HEK293 (cell line): ENCODE data around the gene ARFGEF2.

Source experiments
- CTCF ChIA-PET: fragments of 350-600 bp; formaldehyde crosslinking; extraction: SDS; loops from one replicate; lab custom pipeline; 2021; ENCODE audit warnings: antibody characterized with exemption; lab: Yijun Ruan, JAX
- POLR2A ChIA-PET: fragments of 300-600 bp; formaldehyde crosslinking; extraction: SDS; loops from one replicate; lab custom pipeline; 2020; ENCODE audit warnings: antibody characterized with exemption, inconsistent platforms; lab: Yijun Ruan, JAX
- H3K27ac ChIP-seq: fragments of 200-500 bp; sonication (Bioruptor generic); 2 replicates; pipeline ENCODE4 v1.5.1; 2014; ENCODE audit warnings: low read depth, low read length, control low read depth, inconsistent platforms; ENCODE audit errors: extremely low read depth
- H3K36me3 ChIP-seq, 2 experiments: fragments of 200-500 bp in 1 of 2; sonication (Bioruptor generic) in 1 of 2; 1 replicate in 1 of 2; 2 replicates in 1 of 2; pipeline ENCODE4 v1.5.1; 2014 to 2017; ENCODE audit warnings: inconsistent platforms in 2 of 2, low read length in 2 of 2; ENCODE audit not compliant: control insufficient read depth in 2 of 2, insufficient read depth in 1 of 2
- H3K4me1 ChIP-seq: fragments of 200-500 bp; sonication (Bioruptor generic); 2 replicates; pipeline ENCODE4 v1.5.1; 2014; ENCODE audit warnings: mild to moderate bottlenecking, low read length, inconsistent platforms; ENCODE audit not compliant: control insufficient read depth, insufficient read depth
- H3K4me3 ChIP-seq: 2 replicates; pipeline ENCODE4 v1.5.1; 2011; ENCODE audit warnings: low read depth, mild to moderate bottlenecking, control low read depth, low read length, moderate library complexity
- H3K9me3 ChIP-seq: fragments of 200-500 bp; sonication (Bioruptor generic); 2 replicates; pipeline ENCODE4 v1.5.1; 2014; ENCODE audit warnings: low read depth, low read length, inconsistent platforms; ENCODE audit not compliant: control insufficient read depth, insufficient read depth
- RBAK ChIP-seq: fragments of 450-650 bp; formaldehyde crosslinking; IDR thresholded peaks from 2 replicates; pipeline ENCODE4 v1.5.1; 2016; ENCODE audit warnings: missing biosample characterization, missing genetic modification characterization
- SP7 ChIP-seq: fragments of 450-650 bp; formaldehyde crosslinking; IDR thresholded peaks from 2 replicates; pipeline ENCODE4 v1.5.1; 2016; ENCODE audit warnings: missing biosample characterization, missing genetic modification characterization
- YY1 ChIP-seq: fragments of 450-650 bp; formaldehyde crosslinking; IDR thresholded peaks from 2 replicates; pipeline ENCODE4 v1.5.1; 2018; ENCODE audit warnings: missing biosample characterization, missing genetic modification characterization
- ZEB2 ChIP-seq: fragments of 450-650 bp; formaldehyde crosslinking; IDR thresholded peaks from 2 replicates; pipeline ENCODE4 v1.5.1; 2016; ENCODE audit warnings: missing biosample characterization, missing genetic modification characterization
- ZNF112 ChIP-seq: fragments of 450-650 bp; formaldehyde crosslinking; IDR thresholded peaks from 2 replicates; pipeline ENCODE4 v1.5.0; 2017; ENCODE audit warnings: missing biosample characterization, missing genetic modification characterization
- ZNF132 ChIP-seq: fragments of 450-650 bp; formaldehyde crosslinking; IDR thresholded peaks from 2 replicates; pipeline ENCODE4 v1.5.1; 2017; ENCODE audit warnings: missing biosample characterization, missing genetic modification characterization, borderline replicate concordance
- ZNF133 ChIP-seq: fragments of 450-650 bp; formaldehyde crosslinking; IDR thresholded peaks from 2 replicates; pipeline ENCODE4 v1.5.1; 2016; ENCODE audit warnings: missing biosample characterization, missing genetic modification characterization
- ZNF138 ChIP-seq: fragments of 450-650 bp; formaldehyde crosslinking; IDR thresholded peaks from 2 replicates; pipeline ENCODE4 v1.5.1; 2016; ENCODE audit warnings: missing biosample characterization, missing genetic modification characterization, borderline replicate concordance
- ZNF274 ChIP-seq, 2 experiments: fragments of 200-500 bp in 1 of 2; fragments of 450-650 bp in 1 of 2; sonication (Bioruptor generic) in 1 of 2; formaldehyde crosslinking in 1 of 2; IDR thresholded peaks; 2 replicates each; pipeline versions ENCODE4 v1.5.1 to v1.6.1; 2014 to 2016; ENCODE audit warnings: borderline replicate concordance in 1 of 2, inconsistent platforms in 1 of 2, low read length in 1 of 2, missing biosample characterization in 1 of 2, missing genetic modification characterization in 1 of 2
- ZNF521 ChIP-seq: fragments of 450-650 bp; formaldehyde crosslinking; IDR thresholded peaks from 2 replicates; pipeline ENCODE4 v1.5.1; 2017; ENCODE audit warnings: missing biosample characterization, mild to moderate bottlenecking, missing genetic modification characterization
- ZNF561 ChIP-seq: fragments of 450-650 bp; IDR thresholded peaks from 2 replicates; pipeline ENCODE4 v1.5.1; 2018; ENCODE audit warnings: missing biosample characterization, missing genetic modification characterization, borderline replicate concordance
- ZNF585B ChIP-seq: fragments of 450-650 bp; formaldehyde crosslinking; IDR thresholded peaks from 2 replicates; pipeline ENCODE4 v1.5.1; 2016; ENCODE audit warnings: missing biosample characterization, missing genetic modification characterization
- ZNF626 ChIP-seq: fragments of 450-650 bp; sonication (Bioruptor Pico); formaldehyde crosslinking; IDR thresholded peaks from 2 replicates; pipeline ENCODE4 v1.5.1; 2018; ENCODE audit warnings: missing biosample characterization, missing genetic modification characterization, inconsistent platforms
- TF ChIP-seq, protein P1 (sequence below): fragments of 450-650 bp; formaldehyde crosslinking; IDR thresholded peaks from 2 replicates; pipeline ENCODE4 v1.5.1; 2016; ENCODE audit warnings: missing biosample characterization, missing genetic modification characterization
- TF ChIP-seq, protein P2 (sequence below): fragments of 450-650 bp; formaldehyde crosslinking; IDR thresholded peaks from 2 replicates; pipeline ENCODE4 v1.5.1; 2017; ENCODE audit warnings: missing biosample characterization, missing genetic modification characterization
- TF ChIP-seq, protein P3 (sequence below): sonication (generic); formaldehyde crosslinking; IDR thresholded peaks from 2 replicates; pipeline ENCODE4 v1.8.1; 2022; ENCODE audit warnings: mild to moderate bottlenecking, moderate library complexity, missing genetic modification reagents
- TF ChIP-seq, protein P4 (sequence below): fragments of 450-650 bp; formaldehyde crosslinking; IDR thresholded peaks from 2 replicates; pipeline ENCODE4 v1.5.1; 2017; ENCODE audit warnings: missing biosample characterization, missing genetic modification characterization
- TF ChIP-seq, protein P5 (sequence below): fragments of 450-650 bp; formaldehyde crosslinking; IDR thresholded peaks from 2 replicates; pipeline ENCODE4 v1.5.1; 2016; ENCODE audit warnings: missing biosample characterization, missing genetic modification characterization
- TF ChIP-seq, protein P6 (sequence below): fragments of 450-650 bp; formaldehyde crosslinking; IDR thresholded peaks from 2 replicates; pipeline ENCODE4 v1.5.1; 2017; ENCODE audit warnings: missing biosample characterization, missing genetic modification characterization
- TF ChIP-seq, protein P7 (sequence below): fragments of 450-650 bp; formaldehyde crosslinking; IDR thresholded peaks from 2 replicates; pipeline ENCODE4 v1.5.1; 2016; ENCODE audit warnings: missing biosample characterization, missing genetic modification characterization, low read depth

The ARFGEF2 gene

DNA sequence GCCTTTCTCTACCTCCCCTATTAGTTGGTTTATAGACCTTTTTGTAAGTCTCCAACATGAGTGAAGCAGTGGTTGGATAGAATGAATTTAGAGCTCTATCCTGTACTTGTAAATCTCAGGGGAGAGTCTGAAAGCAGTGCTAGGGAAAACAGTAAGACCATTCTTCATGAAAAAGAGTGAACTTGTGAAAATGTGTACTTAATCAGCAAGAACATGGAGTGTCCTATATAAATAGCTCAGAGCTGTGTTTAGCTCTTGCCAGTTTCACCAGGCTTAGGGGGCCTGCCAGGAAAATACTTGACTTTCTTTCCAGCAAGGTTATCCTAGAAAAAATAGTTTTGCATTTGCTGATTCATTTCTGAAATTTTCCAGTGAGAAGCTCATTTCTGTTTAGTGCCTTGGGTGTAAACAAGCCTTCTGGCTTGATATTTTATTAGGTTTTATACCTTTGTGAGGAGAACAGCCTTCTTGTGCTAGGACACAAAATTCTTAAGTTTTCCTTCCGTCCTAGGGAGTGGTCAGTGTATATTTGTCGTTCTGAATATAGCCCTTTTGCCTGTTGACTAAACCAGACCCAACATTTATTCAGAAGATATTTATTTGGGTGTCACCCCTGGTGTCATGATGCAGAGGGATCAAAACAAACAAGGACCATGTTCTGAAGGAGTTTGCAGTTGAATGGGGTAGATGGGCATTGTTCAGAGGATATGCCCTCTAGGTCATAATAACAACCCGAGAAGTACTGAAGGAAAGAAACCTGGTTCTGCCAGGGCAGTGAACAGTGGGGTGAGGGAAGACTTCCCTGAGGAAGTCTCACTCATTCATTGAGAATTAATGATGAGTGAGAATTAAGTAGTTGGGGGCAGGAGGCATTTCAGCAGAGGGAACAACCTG lies 7.6 kb downstream of the ARFGEF2 start:
- H3K27ac ChIP-seq = no peak overlapping the region
- TF ChIP-seq, protein P1, sequence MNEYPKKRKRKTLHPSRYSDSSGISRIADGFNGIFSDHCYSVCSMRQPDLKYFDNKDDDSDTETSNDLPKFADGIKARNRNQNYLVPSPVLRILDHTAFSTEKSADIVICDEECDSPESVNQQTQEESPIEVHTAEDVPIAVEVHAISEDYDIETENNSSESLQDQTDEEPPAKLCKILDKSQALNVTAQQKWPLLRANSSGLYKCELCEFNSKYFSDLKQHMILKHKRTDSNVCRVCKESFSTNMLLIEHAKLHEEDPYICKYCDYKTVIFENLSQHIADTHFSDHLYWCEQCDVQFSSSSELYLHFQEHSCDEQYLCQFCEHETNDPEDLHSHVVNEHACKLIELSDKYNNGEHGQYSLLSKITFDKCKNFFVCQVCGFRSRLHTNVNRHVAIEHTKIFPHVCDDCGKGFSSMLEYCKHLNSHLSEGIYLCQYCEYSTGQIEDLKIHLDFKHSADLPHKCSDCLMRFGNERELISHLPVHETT (tag by site-specific recombination) = no peak
- TF ChIP-seq ZNF626 (no peak), ZNF112 (no peak), ZNF132 (no peak), ZNF133 (tag by site-specific recombination) (no peak), ZNF521 (no peak), ZNF138 (tag by site-specific recombination) (no peak), ZNF561 (tag by site-specific recombination) (no peak)
- TF ChIP-seq, protein P2, sequence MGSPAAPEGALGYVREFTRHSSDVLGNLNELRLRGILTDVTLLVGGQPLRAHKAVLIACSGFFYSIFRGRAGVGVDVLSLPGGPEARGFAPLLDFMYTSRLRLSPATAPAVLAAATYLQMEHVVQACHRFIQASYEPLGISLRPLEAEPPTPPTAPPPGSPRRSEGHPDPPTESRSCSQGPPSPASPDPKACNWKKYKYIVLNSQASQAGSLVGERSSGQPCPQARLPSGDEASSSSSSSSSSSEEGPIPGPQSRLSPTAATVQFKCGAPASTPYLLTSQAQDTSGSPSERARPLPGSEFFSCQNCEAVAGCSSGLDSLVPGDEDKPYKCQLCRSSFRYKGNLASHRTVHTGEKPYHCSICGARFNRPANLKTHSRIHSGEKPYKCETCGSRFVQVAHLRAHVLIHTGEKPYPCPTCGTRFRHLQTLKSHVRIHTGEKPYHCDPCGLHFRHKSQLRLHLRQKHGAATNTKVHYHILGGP (tag by site-specific recombination) = no peak
- TF ChIP-seq, protein P3, sequence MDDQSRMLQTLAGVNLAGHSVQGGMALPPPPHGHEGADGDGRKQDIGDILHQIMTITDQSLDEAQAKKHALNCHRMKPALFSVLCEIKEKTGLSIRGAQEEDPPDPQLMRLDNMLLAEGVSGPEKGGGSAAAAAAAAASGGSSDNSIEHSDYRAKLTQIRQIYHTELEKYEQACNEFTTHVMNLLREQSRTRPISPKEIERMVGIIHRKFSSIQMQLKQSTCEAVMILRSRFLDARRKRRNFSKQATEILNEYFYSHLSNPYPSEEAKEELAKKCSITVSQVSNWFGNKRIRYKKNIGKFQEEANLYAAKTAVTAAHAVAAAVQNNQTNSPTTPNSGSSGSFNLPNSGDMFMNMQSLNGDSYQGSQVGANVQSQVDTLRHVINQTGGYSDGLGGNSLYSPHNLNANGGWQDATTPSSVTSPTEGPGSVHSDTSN (CRISPR knock-in tag) = no peak
- TF ChIP-seq, protein P4, sequence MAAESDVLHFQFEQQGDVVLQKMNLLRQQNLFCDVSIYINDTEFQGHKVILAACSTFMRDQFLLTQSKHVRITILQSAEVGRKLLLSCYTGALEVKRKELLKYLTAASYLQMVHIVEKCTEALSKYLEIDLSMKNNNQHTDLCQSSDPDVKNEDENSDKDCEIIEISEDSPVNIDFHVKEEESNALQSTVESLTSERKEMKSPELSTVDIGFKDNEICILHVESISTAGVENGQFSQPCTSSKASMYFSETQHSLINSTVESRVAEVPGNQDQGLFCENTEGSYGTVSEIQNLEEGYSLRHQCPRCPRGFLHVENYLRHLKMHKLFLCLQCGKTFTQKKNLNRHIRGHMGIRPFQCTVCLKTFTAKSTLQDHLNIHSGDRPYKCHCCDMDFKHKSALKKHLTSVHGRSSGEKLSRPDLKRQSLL (tag by site-specific recombination) = no peak
- CTCF ChIA-PET = interaction anchor here (0.6 kb wide), 1 partner anchor 63 kb away, joined by 3 read pairs; no protein-coding TSS in a partner anchor

DNA sequence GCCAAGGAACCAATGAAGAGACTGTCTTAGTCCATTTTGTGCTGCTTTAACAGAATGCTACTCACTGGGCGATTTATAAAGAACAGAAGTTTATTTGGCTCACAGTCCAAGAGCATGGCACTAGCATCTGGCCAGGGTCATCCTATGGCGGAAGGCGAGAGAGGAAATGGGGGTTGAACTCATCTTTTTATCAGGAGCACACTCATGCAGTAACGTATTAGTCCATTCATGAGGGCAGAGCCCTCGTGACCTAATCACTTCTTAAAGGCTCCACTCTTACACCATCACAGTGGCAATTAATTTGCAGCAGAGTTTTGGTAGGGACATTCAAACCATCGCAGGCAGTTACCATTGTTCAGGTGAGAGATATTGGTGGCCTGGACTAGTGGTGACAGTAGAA lies 8.5 kb downstream of the ARFGEF2 start:
- ChIA-PET CTCF (no interaction called here), POLR2A (no interaction called here)
- Histone ChIP-seq H3K27ac (no peak overlapping the region), H3K4me3 (no peak overlapping the region), H3K4me1 (no peaks in the 10 kb centered on the region), H3K9me3 (no peaks in the 10 kb centered on the region), H3K36me3 (peaks cover 0 to 3% of the 10 kb centered on the region in 2 experiments; a peak in 1 of 3 replicates)
- no peak for TF ChIP-seq SP7
- TF ChIP-seq, protein P5, sequence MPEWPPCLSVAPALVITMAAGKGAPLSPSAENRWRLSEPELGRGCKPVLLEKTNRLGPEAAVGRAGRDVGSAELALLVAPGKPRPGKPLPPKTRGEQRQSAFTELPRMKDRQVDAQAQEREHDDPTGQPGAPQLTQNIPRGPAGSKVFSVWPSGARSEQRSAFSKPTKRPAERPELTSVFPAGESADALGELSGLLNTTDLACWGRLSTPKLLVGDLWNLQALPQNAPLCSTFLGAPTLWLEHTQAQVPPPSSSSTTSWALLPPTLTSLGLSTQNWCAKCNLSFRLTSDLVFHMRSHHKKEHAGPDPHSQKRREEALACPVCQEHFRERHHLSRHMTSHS = no peak
- TF ChIP-seq ZNF585B (tag by site-specific recombination) = no peak
- TF ChIP-seq ZNF274 (IDR thresholded peaks at IDR 0.05; ENCODE audit: low read length) = no peak
- TF ChIP-seq ZNF274 (tag by site-specific recombination; IDR thresholded peaks at IDR 0.05; ENCODE audit: borderline replicate concordance) = no peak
- TF ChIP-seq, protein P4 (tag by site-specific recombination) = no peak
- TF ChIP-seq, protein P6, sequence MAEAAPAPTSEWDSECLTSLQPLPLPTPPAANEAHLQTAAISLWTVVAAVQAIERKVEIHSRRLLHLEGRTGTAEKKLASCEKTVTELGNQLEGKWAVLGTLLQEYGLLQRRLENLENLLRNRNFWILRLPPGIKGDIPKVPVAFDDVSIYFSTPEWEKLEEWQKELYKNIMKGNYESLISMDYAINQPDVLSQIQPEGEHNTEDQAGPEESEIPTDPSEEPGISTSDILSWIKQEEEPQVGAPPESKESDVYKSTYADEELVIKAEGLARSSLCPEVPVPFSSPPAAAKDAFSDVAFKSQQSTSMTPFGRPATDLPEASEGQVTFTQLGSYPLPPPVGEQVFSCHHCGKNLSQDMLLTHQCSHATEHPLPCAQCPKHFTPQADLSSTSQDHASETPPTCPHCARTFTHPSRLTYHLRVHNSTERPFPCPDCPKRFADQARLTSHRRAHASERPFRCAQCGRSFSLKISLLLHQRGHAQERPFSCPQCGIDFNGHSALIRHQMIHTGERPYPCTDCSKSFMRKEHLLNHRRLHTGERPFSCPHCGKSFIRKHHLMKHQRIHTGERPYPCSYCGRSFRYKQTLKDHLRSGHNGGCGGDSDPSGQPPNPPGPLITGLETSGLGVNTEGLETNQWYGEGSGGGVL (tag by site-specific recombination) = no peak
- no peak for TF ChIP-seq YY1 (tag by site-specific recombination)
- TF ChIP-seq, protein P7, sequence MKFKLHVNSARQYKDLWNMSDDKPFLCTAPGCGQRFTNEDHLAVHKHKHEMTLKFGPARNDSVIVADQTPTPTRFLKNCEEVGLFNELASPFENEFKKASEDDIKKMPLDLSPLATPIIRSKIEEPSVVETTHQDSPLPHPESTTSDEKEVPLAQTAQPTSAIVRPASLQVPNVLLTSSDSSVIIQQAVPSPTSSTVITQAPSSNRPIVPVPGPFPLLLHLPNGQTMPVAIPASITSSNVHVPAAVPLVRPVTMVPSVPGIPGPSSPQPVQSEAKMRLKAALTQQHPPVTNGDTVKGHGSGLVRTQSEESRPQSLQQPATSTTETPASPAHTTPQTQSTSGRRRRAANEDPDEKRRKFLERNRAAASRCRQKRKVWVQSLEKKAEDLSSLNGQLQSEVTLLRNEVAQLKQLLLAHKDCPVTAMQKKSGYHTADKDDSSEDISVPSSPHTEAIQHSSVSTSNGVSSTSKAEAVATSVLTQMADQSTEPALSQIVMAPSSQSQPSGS (tag by site-specific recombination) = no peak
- no peak for TF ChIP-seq ZEB2 (tag by site-specific recombination)
- no peak for TF ChIP-seq RBAK

More for the DNA sequence above, 7.6 kb downstream of the ARFGEF2 start:
- peaks cover 0 to 3% of the 10 kb centered on the region in 2 experiments; a peak in 1 of 3 replicates for H3K36me3 ChIP-seq
- no peaks in the 10 kb centered on the region for H3K9me3 ChIP-seq
- H3K4me3 ChIP-seq = no peak overlapping the region
- POLR2A ChIA-PET = no interaction called here
- H3K4me1 ChIP-seq = no peaks in the 10 kb centered on the region
